K562 (cell line): ENCODE results near the gene NAGLU. TPM values are rescaled to one million over a fixed set of nuclear protein-coding genes. Genes with fewer than 3 reads are reported as not detected.

Source experiments
- FOXM1 ChIP-seq, 2 experiments: fragments of 450-650 bp in 1 of 2; sonication (generic) in 1 of 2; formaldehyde crosslinking in 1 of 2; IDR thresholded peaks; 2 replicates each; pipeline versions ENCODE4 v1.6.1 to v1.9.0; 2017 to 2022; ENCODE audit warnings: low read depth in 2 of 2, mild to moderate bottlenecking in 2 of 2, missing genetic modification reagents in 1 of 2, moderate library complexity in 1 of 2
- POLR2AphosphoS5 ChIP-seq: IDR thresholded peaks from 2 replicates; pipeline ENCODE4 v1.6.1; 2011; ENCODE audit warnings: mild to moderate bottlenecking, low read depth, low read length, moderate library complexity; ENCODE audit not compliant: control insufficient read depth, insufficient read depth
- SMARCE1 ChIP-seq: fragments of 450-650 bp; IDR thresholded peaks from 2 replicates; pipeline ENCODE4 v1.7.1; 2016; ENCODE audit warnings: mild to moderate bottlenecking
- ZBTB8A ChIP-seq: fragments of 450-650 bp; IDR thresholded peaks from 2 replicates; pipeline ENCODE4 v1.6.1; 2018; ENCODE audit warnings: mild to moderate bottlenecking, moderate library complexity; ENCODE audit not compliant: partially characterized antibody
- ZC3H4 ChIP-seq: sonication (generic); formaldehyde crosslinking; IDR thresholded peaks from 2 replicates; pipeline ENCODE4 v1.9.0; 2021; ENCODE audit warnings: missing genetic modification reagents, borderline replicate concordance
- ZNF717 ChIP-seq: fragments of 250-450 bp; sonication (Bioruptor Pico); IDR thresholded peaks from 2 replicates; pipeline ENCODE4 v1.5.0; 2021
- polyA plus RNA-seq, 8 experiments: library from polyadenylated mRNA; depleted of rRNA in 4 of 8; stranded (reverse) in 5 of 8; unstranded in 3 of 8; fragments of >200 nt; fragmentation: Nextera tagmentation in 2 of 8; fragmentation: Illumina TruSeq in 1 of 8; extraction: Ambion mirVana in 2 of 8; extraction: Trizol in 1 of 8; gene quantifications; 2 replicates each; pipeline versions ENCODE4 v1.2.1 to v1.2.3, GENCODE V29; 2011 to 2014; ENCODE audit warnings: inconsistent platforms in 1 of 8, missing spikeins in 1 of 8
- total RNA-seq, 7 experiments: library from RNA; depleted of rRNA in 6 of 7; stranded (reverse); fragments of >200 nt in 6 of 7; fragmentation: Illumina TruSeq in 2 of 7; extraction: Trizol in 2 of 7; gene quantifications; 2 replicates each; pipeline versions ENCODE4 v1.2.1 to v1.2.3, GENCODE V29; 2011 to 2021; ENCODE audit warnings: low replicate concordance in 1 of 7
- TF ChIP-seq, protein P1 (sequence below): IDR thresholded peaks from 2 replicates; pipeline ENCODE4 v1.6.1; 2016; ENCODE audit warnings: missing genetic modification characterization, missing compliant biosample characterization
- TF ChIP-seq, protein P2 (sequence below): fragments of 450-650 bp; IDR thresholded peaks from 2 replicates; pipeline ENCODE4 v1.7.1; 2018; ENCODE audit warnings: mild to moderate bottlenecking, low read depth; ENCODE audit not compliant: partially characterized antibody
- TF ChIP-seq, protein P3 (sequence below): fragments of 450-650 bp; formaldehyde crosslinking; IDR thresholded peaks from 2 replicates; pipeline ENCODE4 v1.4.0; 2020; ENCODE audit warnings: mild to moderate bottlenecking, moderate library complexity
- TF ChIP-seq, protein P4 (sequence below): fragments of 450-650 bp; IDR thresholded peaks from 2 replicates; pipeline ENCODE4 v1.6.1; 2016; ENCODE audit warnings: mild to moderate bottlenecking, moderate library complexity

The NAGLU gene
- total and polyA plus RNA-seq, 9 of the 15 experiments (the other 6 are each of a cell fraction or from before 2014, with no cell fraction given), result 0.04 to 21.5 (median 8.5) TPM

DNA sequence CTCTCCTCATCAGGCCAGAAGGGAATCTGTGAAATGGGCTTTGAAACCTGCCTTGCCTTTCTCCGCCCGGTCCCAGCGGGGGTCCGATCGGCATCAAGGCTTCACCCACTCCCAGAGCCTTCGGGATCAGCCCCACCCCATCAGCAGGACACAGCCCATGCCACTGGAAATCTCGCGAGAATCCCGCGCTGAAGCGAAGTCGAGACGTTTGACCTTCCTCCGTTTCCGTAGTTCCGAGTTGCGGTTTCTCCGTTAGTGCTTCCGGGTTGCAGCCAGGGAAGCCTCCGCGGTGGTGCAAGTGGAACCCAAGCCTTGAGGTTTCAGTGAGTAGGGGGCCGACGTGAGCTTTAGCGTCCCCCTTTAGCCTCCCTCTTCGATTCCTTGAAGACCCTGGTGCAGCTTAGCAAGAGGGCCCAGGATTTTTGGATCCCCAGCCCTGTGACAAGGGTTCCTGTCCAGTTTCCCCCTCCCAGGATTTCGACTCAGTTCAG, 25.9 kb downstream of the NAGLU start, which contains the start of gene COASY (continued):
- TF ChIP-seq, protein P1, sequence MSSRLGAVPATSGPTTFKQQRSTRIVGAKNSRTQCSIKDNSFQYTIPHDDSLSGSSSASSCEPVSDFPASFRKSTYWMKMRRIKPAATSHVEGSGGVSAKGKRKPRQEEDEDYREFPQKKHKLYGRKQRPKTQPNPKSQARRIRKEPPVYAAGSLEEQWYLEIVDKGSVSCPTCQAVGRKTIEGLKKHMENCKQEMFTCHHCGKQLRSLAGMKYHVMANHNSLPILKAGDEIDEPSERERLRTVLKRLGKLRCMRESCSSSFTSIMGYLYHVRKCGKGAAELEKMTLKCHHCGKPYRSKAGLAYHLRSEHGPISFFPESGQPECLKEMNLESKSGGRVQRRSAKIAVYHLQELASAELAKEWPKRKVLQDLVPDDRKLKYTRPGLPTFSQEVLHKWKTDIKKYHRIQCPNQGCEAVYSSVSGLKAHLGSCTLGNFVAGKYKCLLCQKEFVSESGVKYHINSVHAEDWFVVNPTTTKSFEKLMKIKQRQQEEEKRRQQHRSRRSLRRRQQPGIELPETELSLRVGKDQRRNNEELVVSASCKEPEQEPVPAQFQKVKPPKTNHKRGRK (tag), result no peak
- TF ChIP-seq ZC3H4 (CRISPR knock-in tag) (no peak), FOXM1 (IDR thresholded peaks at IDR 0.05; ENCODE audit: low read depth) (no peak), FOXM1 (CRISPR knock-in tag; IDR thresholded peaks at IDR 0.05; ENCODE audit: low read depth) (no peak), ZBTB8A (no peak), ZNF717 (no peak), POLR2AphosphoS5 (peak; percentile 83), SMARCE1 (no peak)
- TF ChIP-seq, protein P2, sequence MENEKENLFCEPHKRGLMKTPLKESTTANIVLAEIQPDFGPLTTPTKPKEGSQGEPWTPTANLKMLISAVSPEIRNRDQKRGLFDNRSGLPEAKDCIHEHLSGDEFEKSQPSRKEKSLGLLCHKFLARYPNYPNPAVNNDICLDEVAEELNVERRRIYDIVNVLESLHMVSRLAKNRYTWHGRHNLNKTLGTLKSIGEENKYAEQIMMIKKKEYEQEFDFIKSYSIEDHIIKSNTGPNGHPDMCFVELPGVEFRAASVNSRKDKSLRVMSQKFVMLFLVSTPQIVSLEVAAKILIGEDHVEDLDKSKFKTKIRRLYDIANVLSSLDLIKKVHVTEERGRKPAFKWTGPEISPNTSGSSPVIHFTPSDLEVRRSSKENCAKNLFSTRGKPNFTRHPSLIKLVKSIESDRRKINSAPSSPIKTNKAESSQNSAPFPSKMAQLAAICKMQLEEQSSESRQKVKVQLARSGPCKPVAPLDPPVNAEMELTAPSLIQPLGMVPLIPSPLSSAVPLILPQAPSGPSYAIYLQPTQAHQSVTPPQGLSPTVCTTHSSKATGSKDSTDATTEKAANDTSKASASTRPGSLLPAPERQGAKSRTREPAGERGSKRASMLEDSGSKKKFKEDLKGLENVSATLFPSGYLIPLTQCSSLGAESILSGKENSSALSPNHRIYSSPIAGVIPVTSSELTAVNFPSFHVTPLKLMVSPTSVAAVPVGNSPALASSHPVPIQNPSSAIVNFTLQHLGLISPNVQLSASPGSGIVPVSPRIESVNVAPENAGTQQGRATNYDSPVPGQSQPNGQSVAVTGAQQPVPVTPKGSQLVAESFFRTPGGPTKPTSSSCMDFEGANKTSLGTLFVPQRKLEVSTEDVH, result peak; percentile 58
- TF ChIP-seq, protein P3, sequence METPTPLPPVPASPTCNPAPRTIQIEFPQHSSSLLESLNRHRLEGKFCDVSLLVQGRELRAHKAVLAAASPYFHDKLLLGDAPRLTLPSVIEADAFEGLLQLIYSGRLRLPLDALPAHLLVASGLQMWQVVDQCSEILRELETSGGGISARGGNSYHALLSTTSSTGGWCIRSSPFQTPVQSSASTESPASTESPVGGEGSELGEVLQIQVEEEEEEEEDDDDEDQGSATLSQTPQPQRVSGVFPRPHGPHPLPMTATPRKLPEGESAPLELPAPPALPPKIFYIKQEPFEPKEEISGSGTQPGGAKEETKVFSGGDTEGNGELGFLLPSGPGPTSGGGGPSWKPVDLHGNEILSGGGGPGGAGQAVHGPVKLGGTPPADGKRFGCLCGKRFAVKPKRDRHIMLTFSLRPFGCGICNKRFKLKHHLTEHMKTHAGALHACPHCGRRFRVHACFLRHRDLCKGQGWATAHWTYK (CRISPR knock-in tag), result no peak
- TF ChIP-seq, protein P4, sequence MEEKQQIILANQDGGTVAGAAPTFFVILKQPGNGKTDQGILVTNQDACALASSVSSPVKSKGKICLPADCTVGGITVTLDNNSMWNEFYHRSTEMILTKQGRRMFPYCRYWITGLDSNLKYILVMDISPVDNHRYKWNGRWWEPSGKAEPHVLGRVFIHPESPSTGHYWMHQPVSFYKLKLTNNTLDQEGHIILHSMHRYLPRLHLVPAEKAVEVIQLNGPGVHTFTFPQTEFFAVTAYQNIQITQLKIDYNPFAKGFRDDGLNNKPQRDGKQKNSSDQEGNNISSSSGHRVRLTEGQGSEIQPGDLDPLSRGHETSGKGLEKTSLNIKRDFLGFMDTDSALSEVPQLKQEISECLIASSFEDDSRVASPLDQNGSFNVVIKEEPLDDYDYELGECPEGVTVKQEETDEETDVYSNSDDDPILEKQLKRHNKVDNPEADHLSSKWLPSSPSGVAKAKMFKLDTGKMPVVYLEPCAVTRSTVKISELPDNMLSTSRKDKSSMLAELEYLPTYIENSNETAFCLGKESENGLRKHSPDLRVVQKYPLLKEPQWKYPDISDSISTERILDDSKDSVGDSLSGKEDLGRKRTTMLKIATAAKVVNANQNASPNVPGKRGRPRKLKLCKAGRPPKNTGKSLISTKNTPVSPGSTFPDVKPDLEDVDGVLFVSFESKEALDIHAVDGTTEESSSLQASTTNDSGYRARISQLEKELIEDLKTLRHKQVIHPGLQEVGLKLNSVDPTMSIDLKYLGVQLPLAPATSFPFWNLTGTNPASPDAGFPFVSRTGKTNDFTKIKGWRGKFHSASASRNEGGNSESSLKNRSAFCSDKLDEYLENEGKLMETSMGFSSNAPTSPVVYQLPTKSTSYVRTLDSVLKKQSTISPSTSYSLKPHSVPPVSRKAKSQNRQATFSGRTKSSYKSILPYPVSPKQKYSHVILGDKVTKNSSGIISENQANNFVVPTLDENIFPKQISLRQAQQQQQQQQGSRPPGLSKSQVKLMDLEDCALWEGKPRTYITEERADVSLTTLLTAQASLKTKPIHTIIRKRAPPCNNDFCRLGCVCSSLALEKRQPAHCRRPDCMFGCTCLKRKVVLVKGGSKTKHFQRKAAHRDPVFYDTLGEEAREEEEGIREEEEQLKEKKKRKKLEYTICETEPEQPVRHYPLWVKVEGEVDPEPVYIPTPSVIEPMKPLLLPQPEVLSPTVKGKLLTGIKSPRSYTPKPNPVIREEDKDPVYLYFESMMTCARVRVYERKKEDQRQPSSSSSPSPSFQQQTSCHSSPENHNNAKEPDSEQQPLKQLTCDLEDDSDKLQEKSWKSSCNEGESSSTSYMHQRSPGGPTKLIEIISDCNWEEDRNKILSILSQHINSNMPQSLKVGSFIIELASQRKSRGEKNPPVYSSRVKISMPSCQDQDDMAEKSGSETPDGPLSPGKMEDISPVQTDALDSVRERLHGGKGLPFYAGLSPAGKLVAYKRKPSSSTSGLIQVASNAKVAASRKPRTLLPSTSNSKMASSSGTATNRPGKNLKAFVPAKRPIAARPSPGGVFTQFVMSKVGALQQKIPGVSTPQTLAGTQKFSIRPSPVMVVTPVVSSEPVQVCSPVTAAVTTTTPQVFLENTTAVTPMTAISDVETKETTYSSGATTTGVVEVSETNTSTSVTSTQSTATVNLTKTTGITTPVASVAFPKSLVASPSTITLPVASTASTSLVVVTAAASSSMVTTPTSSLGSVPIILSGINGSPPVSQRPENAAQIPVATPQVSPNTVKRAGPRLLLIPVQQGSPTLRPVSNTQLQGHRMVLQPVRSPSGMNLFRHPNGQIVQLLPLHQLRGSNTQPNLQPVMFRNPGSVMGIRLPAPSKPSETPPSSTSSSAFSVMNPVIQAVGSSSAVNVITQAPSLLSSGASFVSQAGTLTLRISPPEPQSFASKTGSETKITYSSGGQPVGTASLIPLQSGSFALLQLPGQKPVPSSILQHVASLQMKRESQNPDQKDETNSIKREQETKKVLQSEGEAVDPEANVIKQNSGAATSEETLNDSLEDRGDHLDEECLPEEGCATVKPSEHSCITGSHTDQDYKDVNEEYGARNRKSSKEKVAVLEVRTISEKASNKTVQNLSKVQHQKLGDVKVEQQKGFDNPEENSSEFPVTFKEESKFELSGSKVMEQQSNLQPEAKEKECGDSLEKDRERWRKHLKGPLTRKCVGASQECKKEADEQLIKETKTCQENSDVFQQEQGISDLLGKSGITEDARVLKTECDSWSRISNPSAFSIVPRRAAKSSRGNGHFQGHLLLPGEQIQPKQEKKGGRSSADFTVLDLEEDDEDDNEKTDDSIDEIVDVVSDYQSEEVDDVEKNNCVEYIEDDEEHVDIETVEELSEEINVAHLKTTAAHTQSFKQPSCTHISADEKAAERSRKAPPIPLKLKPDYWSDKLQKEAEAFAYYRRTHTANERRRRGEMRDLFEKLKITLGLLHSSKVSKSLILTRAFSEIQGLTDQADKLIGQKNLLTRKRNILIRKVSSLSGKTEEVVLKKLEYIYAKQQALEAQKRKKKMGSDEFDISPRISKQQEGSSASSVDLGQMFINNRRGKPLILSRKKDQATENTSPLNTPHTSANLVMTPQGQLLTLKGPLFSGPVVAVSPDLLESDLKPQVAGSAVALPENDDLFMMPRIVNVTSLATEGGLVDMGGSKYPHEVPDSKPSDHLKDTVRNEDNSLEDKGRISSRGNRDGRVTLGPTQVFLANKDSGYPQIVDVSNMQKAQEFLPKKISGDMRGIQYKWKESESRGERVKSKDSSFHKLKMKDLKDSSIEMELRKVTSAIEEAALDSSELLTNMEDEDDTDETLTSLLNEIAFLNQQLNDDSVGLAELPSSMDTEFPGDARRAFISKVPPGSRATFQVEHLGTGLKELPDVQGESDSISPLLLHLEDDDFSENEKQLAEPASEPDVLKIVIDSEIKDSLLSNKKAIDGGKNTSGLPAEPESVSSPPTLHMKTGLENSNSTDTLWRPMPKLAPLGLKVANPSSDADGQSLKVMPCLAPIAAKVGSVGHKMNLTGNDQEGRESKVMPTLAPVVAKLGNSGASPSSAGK, result no peak
